SK-N-SH (cell line): ENCODE data around the gene AQP5. TPM values are rescaled to one million over a fixed set of nuclear protein-coding genes. Genes with fewer than 3 reads are reported as not detected.

ENCODE experiments used
- CTCF ChIA-PET: fragments of 300-600, 350-600 bp; formaldehyde crosslinking; extraction: SDS; loops from one replicate; lab custom pipeline; 2021; lab: Yijun Ruan, JAX
- POLR2A ChIA-PET: fragments of 350-600 bp; sonication (Branson Sonifier 250); formaldehyde crosslinking; extraction: SDS; loops from one replicate; lab custom pipeline; 2020; ENCODE audit warnings: antibody characterized with exemption, inconsistent platforms; lab: Yijun Ruan, JAX
- DNase-seq: peaks from one replicate; pipeline ENCODE4 v3.0.0; 2012
- H2AFZ ChIP-seq: fragments of 200-600 bp; sonication (generic); 2 replicates; pipeline ENCODE4 v1.8.1; 2016; ENCODE audit warnings: antibody characterized with exemption, mild to moderate bottlenecking, low read depth
- H3F3A ChIP-seq: fragments of 200-600 bp; sonication (generic); replicated peaks from 2 replicates; pipeline ENCODE3; 2016; ENCODE audit warnings: antibody characterized with exemption, mild to moderate bottlenecking; ENCODE audit not compliant: insufficient read depth
- H3K27ac ChIP-seq, 2 experiments: fragments of 200-500 bp in 1 of 2; fragments of 200-600 bp in 1 of 2; sonication (Bioruptor generic) in 1 of 2; sonication (generic), shearing (Covaris generic) in 1 of 2; 2 replicates each; pipeline versions ENCODE4 v1.5.1 to v1.6.1; 2014 to 2016; ENCODE audit warnings: low read depth in 2 of 2, inconsistent platforms in 1 of 2, low read length in 1 of 2, mild to moderate bottlenecking in 1 of 2, mixed read lengths in 1 of 2
- H3K27me3 ChIP-seq: fragments of 200-600 bp; sonication (generic), shearing (Covaris generic); 2 replicates; pipeline ENCODE4 v1.6.1; 2016; ENCODE audit warnings: mixed run types; ENCODE audit not compliant: insufficient read depth
- H3K36me3 ChIP-seq, 2 experiments: fragments of 200-500 bp in 1 of 2; fragments of 200-600 bp in 1 of 2; sonication (Bioruptor generic) in 1 of 2; sonication (generic) in 1 of 2; replicated peaks in 1 of 2; 2 replicates each; pipeline versions ENCODE3 to v1.5.1; 2014 to 2016; ENCODE audit warnings: low read length in 1 of 2, mild to moderate bottlenecking in 1 of 2; ENCODE audit not compliant: insufficient read depth in 2 of 2, control insufficient read depth in 1 of 2
- H3K4me1 ChIP-seq, 2 experiments: fragments of 200-500 bp in 1 of 2; fragments of 200-600 bp in 1 of 2; sonication (Bioruptor generic) in 1 of 2; sonication (generic), shearing (Covaris generic) in 1 of 2; 2 replicates each; pipeline versions ENCODE4 v1.5.1 to v1.6.1; 2014 to 2016; ENCODE audit warnings: low read depth in 1 of 2, low read length in 1 of 2, mixed run types in 1 of 2; ENCODE audit not compliant: insufficient read depth in 2 of 2, control insufficient read depth in 1 of 2
- H3K4me2 ChIP-seq: fragments of 200-600 bp; sonication (generic), shearing (Covaris generic); 2 replicates; pipeline ENCODE4 v1.6.1; 2017; ENCODE audit warnings: mixed run types
- H3K4me3 ChIP-seq, 2 experiments: fragments of 200-500 bp in 1 of 2; fragments of 200-600 bp in 1 of 2; sonication (Bioruptor generic) in 1 of 2; sonication (generic), shearing (Covaris generic) in 1 of 2; 2 replicates each; pipeline versions ENCODE4 v1.5.1 to v1.8.1; 2014 to 2016; ENCODE audit warnings: low read depth in 2 of 2, inconsistent platforms in 1 of 2, low read length in 1 of 2, mild to moderate bottlenecking in 1 of 2, mixed read lengths in 1 of 2, moderate library complexity in 1 of 2
- H3K79me2 ChIP-seq: fragments of 200-600 bp; sonication (generic); 2 replicates; pipeline ENCODE4 v1.8.1; 2017; ENCODE audit warnings: mild to moderate bottlenecking; ENCODE audit not compliant: insufficient read depth
- H3K9ac ChIP-seq: fragments of 200-600 bp; sonication (generic); 2 replicates; pipeline ENCODE4 v1.6.1; 2017; ENCODE audit warnings: mixed run types
- H3K9me2 ChIP-seq: fragments of 200-600 bp; sonication (generic); 2 replicates; pipeline ENCODE4 v1.6.1; 2017; ENCODE audit warnings: mixed run types
- H3K9me3 ChIP-seq: fragments of 200-600 bp; sonication (generic); 2 replicates; pipeline ENCODE4 v1.6.1; 2017; ENCODE audit warnings: mixed run types, mild to moderate bottlenecking, moderate library complexity
- H4K20me1 ChIP-seq: fragments of 200-600 bp; sonication (generic); 2 replicates; pipeline ENCODE4 v1.6.1; 2017; ENCODE audit warnings: mild to moderate bottlenecking, mixed run types; ENCODE audit not compliant: insufficient read depth
- EP300 ChIP-seq, 2 experiments: IDR thresholded peaks; 2 replicates each; pipeline versions ENCODE4 v1.4.0 to v1.6.1; 2012; ENCODE audit warnings: borderline replicate concordance in 1 of 2, low read depth in 1 of 2, low read length in 1 of 2
- EZH2phosphoT487 ChIP-seq: fragments of 200-600 bp; sonication (generic); IDR thresholded peaks from 2 replicates; pipeline ENCODE4 v1.6.1; 2017; ENCODE audit warnings: low read depth, mixed run types, mild to moderate bottlenecking, antibody characterized with exemption, moderate library complexity, borderline replicate concordance
- FOXJ3 ChIP-seq: sonication (generic); formaldehyde crosslinking; IDR thresholded peaks from 2 replicates; pipeline ENCODE4 v1.5.1; 2020; ENCODE audit warnings: mild to moderate bottlenecking, missing genetic modification reagents
- FOXM1 ChIP-seq: IDR thresholded peaks from 2 replicates; pipeline ENCODE4 v1.4.0; 2012; ENCODE audit warnings: low read depth, mild to moderate bottlenecking
- GABPA ChIP-seq: IDR thresholded peaks from 2 replicates; pipeline ENCODE4 v1.4.0; 2012; ENCODE audit warnings: low read depth, mild to moderate bottlenecking
- JUND ChIP-seq: IDR thresholded peaks from 2 replicates; pipeline ENCODE4 v1.4.0; 2012
- MAX ChIP-seq: IDR thresholded peaks from 2 replicates; pipeline ENCODE4 v1.4.0; 2012; ENCODE audit warnings: low read depth
- NRF1 ChIP-seq: IDR thresholded peaks from 2 replicates; pipeline ENCODE4 v1.6.1; 2012; ENCODE audit warnings: low read depth, mild to moderate bottlenecking, low read length
- POLR2AphosphoS5 ChIP-seq: IDR thresholded peaks from 2 replicates; pipeline ENCODE4 v1.6.1; 2012; ENCODE audit warnings: low read depth, low read length
- REST ChIP-seq: IDR thresholded peaks from 2 replicates; pipeline ENCODE4 v1.6.1; 2012; ENCODE audit warnings: mild to moderate bottlenecking, low read depth, low read length, moderate library complexity
- RFX5 ChIP-seq: IDR thresholded peaks from 2 replicates; pipeline ENCODE4 v1.6.1; 2012; ENCODE audit warnings: mild to moderate bottlenecking, improper control_type of control experiment, low read length
- SMC3 ChIP-seq: IDR thresholded peaks from 2 replicates; pipeline ENCODE4 v1.6.1; 2012; ENCODE audit warnings: low read depth, low read length, improper control_type of control experiment
- TCF12 ChIP-seq: IDR thresholded peaks from 2 replicates; pipeline ENCODE4 v1.4.0; 2012
- USF2 ChIP-seq: fragments of 150-350 bp; IDR thresholded peaks from 2 replicates; pipeline ENCODE4 v1.6.1; 2017; ENCODE audit warnings: antibody characterized with exemption, low read length, low read depth, borderline replicate concordance
- YY1 ChIP-seq: IDR thresholded peaks from 2 replicates; pipeline ENCODE4 v1.4.0; 2012; ENCODE audit warnings: low read depth, mild to moderate bottlenecking
- ZBTB33 ChIP-seq: IDR thresholded peaks from 2 replicates; pipeline ENCODE4 v1.4.0; 2012; ENCODE audit warnings: low read depth, borderline replicate concordance
- WGBS: methylation state at CpG from one replicate; pipeline ENCODE4 v1.1.6; 2017; ENCODE audit warnings: low lambda C conversion rate; 5-methylcytosine and 5-hydroxymethylcytosine counted together
- polyA plus RNA-seq, 3 experiments: library from polyadenylated mRNA; depleted of rRNA; stranded (reverse); fragments of >200 nt; gene quantifications; 2 replicates each; pipeline ENCODE4 v1.2.3, GENCODE V29; 2012

AQP5 gene
- polyA plus RNA-seq, 1 of the 3 experiments (the other 2 are of a cell fraction), result 0.10 TPM

- ChIA-PET POLR2A (interaction anchor here (1.3 kb wide), 1 partner anchor 24 kb away, joined by 3 read pairs; no protein-coding TSS in a partner anchor), CTCF (no interaction called here)
- no peak overlapping the region for H3K27ac ChIP-seq
- no peaks in the 10 kb centered on the region for H4K20me1 ChIP-seq
- no peaks in the 10 kb centered on the region for H3K27me3 ChIP-seq
- peaks cover 0 to 4% of the 10 kb centered on the region in 2 experiments; a peak in 1 of 4 replicates for H3K4me1 ChIP-seq
- H3K4me2 ChIP-seq, result no peak overlapping the region
- no peak overlapping the region for H2AFZ ChIP-seq
- WGBS, result 74% methylated on average over 6 of the region's 6 CpGs
- no peaks in the 10 kb centered on the region for H3K79me2 ChIP-seq
- H3K36me3 ChIP-seq, result no peaks in the 10 kb centered on the region
- TF ChIP-seq GABPA (no peak), NRF1 (no peak), MAX (no peak), FOXM1 (no peak), YY1 (no peak), REST (no peak), FOXJ3 (CRISPR knock-in tag) (no peak), POLR2AphosphoS5 (no peak), RFX5 (no peak), EZH2phosphoT487 (no peak), TCF12 (no peak), JUND (no peak), SMC3 (no peak), ZBTB33 (no peak), USF2 (no peak), EP300 (IDR thresholded peaks at IDR 0.05; ENCODE audit: borderline replicate concordance in 1 of 2, low read depth in 1 of 2, low read length in 1 of 2) (no peak)
- no peaks in the 10 kb centered on the region for H3K9me2 ChIP-seq
- H3K4me3 ChIP-seq, result no peak overlapping the region
- H3K9me3 ChIP-seq, result no peaks in the 10 kb centered on the region
- no peak for DNase-seq
- no peak overlapping the region for H3K9ac ChIP-seq
- no peaks in the 10 kb centered on the region for H3F3A ChIP-seq
These were observed 39.7 kb upstream of the AQP5 start for GRCh38 chr12:49921936-49922335.
